Amniotic stem cell (primary cell): ENCODE data around the gene CDK13.
"Not testable (repeated sequence)": the region's sequence is repeated elsewhere in the genome, so short reads cannot be mapped to it uniquely, and the experiment has no call there.

Source experiments
- DNase-seq: peaks from one replicate; lab custom pipeline; 2025; lab: John Stamatoyannopoulos, UW

Gene CDK13

GRCh38 chr7:39949971-39950472 is at the start of gene CDK13:
Gene CDK13, plus strand, starts transcription at chr7:39950256. Its CDS starts 386 bp downstream, at chr7:39950642.
- DNase-seq = peak; percentile 63

GRCh38 chr7:39904077-39904486 is 46.0 kb upstream of the CDK13 start:
- no peak for DNase-seq

- DNase-seq = no peak
Observed at GRCh38 chr7:39908141-39908540, 41.9 kb upstream of the CDK13 start.

GRCh38 chr7:39908973-39909372 is 41.1 kb upstream of the CDK13 start:
- DNase-seq = no peak

GRCh38 chr7:39909526-39909925 is 40.5 kb upstream of the CDK13 start:
- DNase-seq = no peak

- DNase-seq = no peak
Observed at GRCh38 chr7:39910108-39910869, 39.8 kb upstream of the CDK13 start.

- DNase-seq = no peak
Observed at GRCh38 chr7:39911167-39911566, 38.9 kb upstream of the CDK13 start.

GRCh38 chr7:39915847-39916246 is 34.2 kb upstream of the CDK13 start:
- not testable (repeated sequence) for DNase-seq

- no peak for DNase-seq
Observed at GRCh38 chr7:39919646-39920045, 30.4 kb upstream of the CDK13 start.

GRCh38 chr7:39921506-39922175 is 28.4 kb upstream of the CDK13 start:
- DNase-seq = no peak

- no peak for DNase-seq
Observed at GRCh38 chr7:39922580-39922979, 27.5 kb upstream of the CDK13 start.

GRCh38 chr7:39923091-39923490 is 27.0 kb upstream of the CDK13 start:
- DNase-seq = no peak

- no peak for DNase-seq
Observed at GRCh38 chr7:39924122-39924521, 25.9 kb upstream of the CDK13 start.

- DNase-seq = no peak
Observed at GRCh38 chr7:39926111-39926510, 23.9 kb upstream of the CDK13 start.

GRCh38 chr7:39927018-39927417 is 23.0 kb upstream of the CDK13 start:
- no peak for DNase-seq

GRCh38 chr7:39934132-39934531 is 15.9 kb upstream of the CDK13 start:
- DNase-seq = no peak

GRCh38 chr7:39936761-39937160 is 13.3 kb upstream of the CDK13 start:
- no peak for DNase-seq

GRCh38 chr7:39937366-39938153 is 12.5 kb upstream of the CDK13 start:
- no peak for DNase-seq

GRCh38 chr7:39942883-39943282 is 7.2 kb upstream of the CDK13 start:
- DNase-seq = no peak

GRCh38 chr7:39946693-39947092 is 3.4 kb upstream of the CDK13 start:
- DNase-seq = no peak

GRCh38 chr7:39948375-39948955 is 1.6 kb upstream of the CDK13 start:
- no peak for DNase-seq
